Endothelial cell of umbilical vein (primary cell): Measurements from ENCODE around the gene YWHAG. TPM values are rescaled to one million over a fixed set of nuclear protein-coding genes. Genes with fewer than 3 reads are reported as not detected.

ENCODE experiments used
- BruUV-seq: library from RNA; stranded (reverse); fragments of 400-500 nt; replicated peaks from 2 replicates; lab custom pipeline; 2021; lab: Mats Ljungman, UMichigan
- CTCF ChIA-PET: fragments of 300-600, 350-600 bp; sonication (Branson Sonifier 250); formaldehyde crosslinking; loops from one replicate; lab custom pipeline; 2021; ENCODE audit warnings: antibody characterized with exemption, inconsistent platforms; lab: Charles Lee
- POLR2A ChIA-PET: fragments of 300-600, 350-600 bp; sonication (Branson Sonifier 250); formaldehyde crosslinking; loops from one replicate; lab custom pipeline; 2021; ENCODE audit warnings: antibody characterized with exemption, inconsistent platforms; lab: Charles Lee
- DNase-seq: peaks from one replicate; pipeline ENCODE4 v3.0.0-alpha.2; 2011; ENCODE audit warnings: low read depth, low spot score
- FAIRE-seq: peaks from 2 replicates; lab custom pipeline; 2011; peaks lifted over from hg19 to GRCh38; lab: Jason Lieb, UNC
- H2AFZ ChIP-seq: 2 replicates; pipeline ENCODE4 v1.6.0; 2012; ENCODE audit warnings: low read depth, low read length, control low read depth, inconsistent platforms
- H3K27ac ChIP-seq: 2 replicates; pipeline ENCODE4 v1.5.1; 2011; ENCODE audit warnings: low read depth, mild to moderate bottlenecking, control low read depth, low read length, moderate library complexity; ENCODE audit not compliant: insufficient read depth
- H3K27me3 ChIP-seq, 2 experiments: 2 replicates each; pipeline versions ENCODE4 v1.6.0 to v1.6.1; 2011; ENCODE audit warnings: low read length in 2 of 2, mixed read lengths in 1 of 2; ENCODE audit not compliant: control insufficient read depth in 2 of 2, insufficient read depth in 2 of 2
- H3K36me3 ChIP-seq, 2 experiments: 2 replicates in 1 of 2; 3 replicates in 1 of 2; pipeline ENCODE4 v1.5.1; 2011; ENCODE audit warnings: low read length in 2 of 2, mild to moderate bottlenecking in 1 of 2, moderate library complexity in 1 of 2; ENCODE audit not compliant: control insufficient read depth in 2 of 2, insufficient read depth in 2 of 2; ENCODE audit errors: extremely low read depth in 1 of 2
- H3K4me1 ChIP-seq: 3 replicates; pipeline ENCODE4 v1.5.1; 2011; ENCODE audit warnings: mild to moderate bottlenecking, low read length; ENCODE audit not compliant: control insufficient read depth, insufficient read depth; ENCODE audit errors: extremely low read depth
- H3K4me2 ChIP-seq: 2 replicates; pipeline ENCODE4 v1.6.1; 2011; ENCODE audit warnings: low read length, control low read depth, mixed read lengths; ENCODE audit not compliant: insufficient read depth
- H3K4me3 ChIP-seq, 3 experiments: fragments of 200-600 bp in 1 of 3; sonication (generic), shearing (Covaris generic) in 1 of 3; replicated peaks in 1 of 3; 2 replicates each; pipeline ENCODE4 v1.5.1; 2011 to 2016; ENCODE audit warnings: control low read depth in 3 of 3, low read length in 3 of 3, mild to moderate bottlenecking in 2 of 3, inconsistent platforms in 1 of 3, low read depth in 1 of 3, moderate library complexity in 1 of 3; ENCODE audit not compliant: insufficient read depth in 1 of 3
- H3K79me2 ChIP-seq: 2 replicates; pipeline ENCODE4 v1.6.0; 2012; ENCODE audit warnings: low read length, inconsistent platforms; ENCODE audit not compliant: control insufficient read depth, insufficient read depth
- H3K9ac ChIP-seq: replicated peaks from 2 replicates; pipeline ENCODE3; 2011; ENCODE audit warnings: low read length, control low read depth; ENCODE audit not compliant: insufficient read depth; ENCODE audit errors: extremely low read depth
- H3K9me1 ChIP-seq: replicated peaks from 3 replicates; pipeline ENCODE4 v1.6.0; 2011; ENCODE audit warnings: mild to moderate bottlenecking, low read length; ENCODE audit not compliant: control insufficient read depth, insufficient read depth; ENCODE audit errors: extremely low read depth
- H3K9me3 ChIP-seq: replicated peaks from 2 replicates; pipeline ENCODE4 v1.5.1; 2012; ENCODE audit warnings: low read length, inconsistent platforms; ENCODE audit not compliant: control insufficient read depth, insufficient read depth
- H4K20me1 ChIP-seq: replicated peaks from 2 replicates; pipeline ENCODE3; 2011; ENCODE audit warnings: mild to moderate bottlenecking, low read length; ENCODE audit not compliant: control insufficient read depth, insufficient read depth; ENCODE audit errors: extremely low read depth
- EZH2 ChIP-seq: IDR thresholded peaks from 2 replicates; pipeline ENCODE4 v1.6.1; 2012; ENCODE audit warnings: borderline replicate concordance, low read depth, mild to moderate bottlenecking, moderate library complexity, low read length, inconsistent platforms; ENCODE audit not compliant: severe bottlenecking
- FOS ChIP-seq: IDR thresholded peaks from 2 replicates; pipeline ENCODE4 v1.6.1; 2011; ENCODE audit warnings: mild to moderate bottlenecking, low read length, moderate library complexity, borderline replicate concordance; ENCODE audit not compliant: insufficient read depth
- GATA2 ChIP-seq: IDR thresholded peaks from 2 replicates; pipeline ENCODE4 v1.7.0; 2011; ENCODE audit warnings: low read depth, mild to moderate bottlenecking, moderate library complexity, mixed read lengths, low read length; ENCODE audit not compliant: insufficient read length, insufficient read depth
- JUN ChIP-seq: IDR thresholded peaks from 2 replicates; pipeline ENCODE4 v1.6.1; 2011; ENCODE audit warnings: borderline replicate concordance, low read depth; ENCODE audit not compliant: insufficient read length, insufficient read depth
- MYC ChIP-seq: IDR thresholded peaks from one replicate; pipeline ENCODE4 v1.6.1; 2011; ENCODE audit warnings: mild to moderate bottlenecking, low read depth, low read length
- POLR2A ChIP-seq: IDR thresholded peaks from 2 replicates; pipeline ENCODE4 v1.6.1; 2012; ENCODE audit warnings: low read depth, mild to moderate bottlenecking, control low read depth, low read length
- POLR2AphosphoS5 ChIP-seq: IDR thresholded peaks from 2 replicates; pipeline ENCODE4 v1.6.1; 2012; ENCODE audit warnings: low read depth, mild to moderate bottlenecking, control low read depth, low read length, moderate library complexity; ENCODE audit not compliant: insufficient read depth
- dilution Hi-C: fragments of 300-500 bp; cut with MboI; formaldehyde crosslinking; loops from one replicate; pipeline ENCODE4 v1.15.0; 2019; ENCODE audit warnings: low sequenced_read_pairs; ENCODE audit not compliant: extremely low pct_ligation_motif_present
- intact Hi-C: fragments of 100-400 bp; cut with micrococcal nuclease; formaldehyde crosslinking; loops from one replicate; pipeline ENCODE4 v1.10.0; 2022
- polyA plus RNA-seq, 4 experiments: library from polyadenylated mRNA; depleted of rRNA in 3 of 4; stranded (reverse) in 3 of 4; unstranded in 1 of 4; fragments of >200 nt; gene quantifications; 2 replicates each; pipeline versions ENCODE4 v1.2.1 to v1.2.3, GENCODE V29; 2011 to 2012; ENCODE audit warnings: missing spikeins in 1 of 4
- total RNA-seq: library from RNA; stranded (reverse); gene quantifications from 2 replicates; pipeline ENCODE4 v1.2.3, GENCODE V29; 2021
- TF ChIP-seq, protein P1 (sequence below), 2 donors: IDR thresholded peaks; 1 replicate in 1 of 2; 2 replicates in 1 of 2; pipeline ENCODE4 v1.5.1; 2011; ENCODE audit warnings: low read length in 2 of 2, mild to moderate bottlenecking in 2 of 2, moderate library complexity in 2 of 2, control low read depth in 1 of 2, inconsistent platforms in 1 of 2, low read depth in 1 of 2; ENCODE audit not compliant: insufficient read depth in 1 of 2; ENCODE audit errors: extremely low read depth in 1 of 2
- TF ChIP-seq, protein P2 (sequence below): IDR thresholded peaks from 2 replicates; pipeline ENCODE4 v1.6.1; 2011; ENCODE audit not compliant: insufficient read depth, insufficient read length

YWHAG gene
- total and polyA plus RNA-seq, 2 donors (not counting 3 experiments of a cell fraction or from before 2014, with no cell fraction given): 55.6 to 205 TPM

DNA sequence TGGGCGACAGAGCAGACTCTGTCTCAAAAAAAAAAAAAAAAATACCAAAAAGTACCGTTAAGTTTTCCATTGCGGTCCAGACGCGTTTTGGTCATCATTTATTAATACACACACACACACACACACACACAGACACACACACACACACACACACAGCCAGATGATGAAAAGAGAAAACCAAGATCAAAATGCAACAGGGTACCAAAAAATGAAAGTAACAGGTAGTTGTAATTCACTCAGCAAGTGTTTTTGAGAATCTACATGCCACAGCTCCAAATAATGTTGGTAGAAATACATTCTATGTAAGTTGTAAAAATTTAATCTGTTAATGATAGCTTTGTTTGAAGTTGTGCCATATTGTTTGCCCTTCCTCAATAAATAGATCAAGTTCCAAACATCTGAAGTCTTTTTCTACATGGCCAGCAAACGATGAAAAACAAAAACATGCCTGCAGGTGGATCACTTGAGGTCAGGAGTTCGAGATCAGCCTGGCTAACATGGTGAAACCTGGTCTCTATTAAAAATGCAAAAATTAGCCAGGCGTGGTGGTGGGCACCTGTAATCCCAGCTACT lies 9.4 kb downstream of the YWHAG start:
- TF ChIP-seq GATA2 (no peak), JUN (no peak), MYC (no peak), POLR2AphosphoS5 (no peak), EZH2 (no peak), FOS (no peak), POLR2A (no peak)
- TF ChIP-seq, protein P1, sequence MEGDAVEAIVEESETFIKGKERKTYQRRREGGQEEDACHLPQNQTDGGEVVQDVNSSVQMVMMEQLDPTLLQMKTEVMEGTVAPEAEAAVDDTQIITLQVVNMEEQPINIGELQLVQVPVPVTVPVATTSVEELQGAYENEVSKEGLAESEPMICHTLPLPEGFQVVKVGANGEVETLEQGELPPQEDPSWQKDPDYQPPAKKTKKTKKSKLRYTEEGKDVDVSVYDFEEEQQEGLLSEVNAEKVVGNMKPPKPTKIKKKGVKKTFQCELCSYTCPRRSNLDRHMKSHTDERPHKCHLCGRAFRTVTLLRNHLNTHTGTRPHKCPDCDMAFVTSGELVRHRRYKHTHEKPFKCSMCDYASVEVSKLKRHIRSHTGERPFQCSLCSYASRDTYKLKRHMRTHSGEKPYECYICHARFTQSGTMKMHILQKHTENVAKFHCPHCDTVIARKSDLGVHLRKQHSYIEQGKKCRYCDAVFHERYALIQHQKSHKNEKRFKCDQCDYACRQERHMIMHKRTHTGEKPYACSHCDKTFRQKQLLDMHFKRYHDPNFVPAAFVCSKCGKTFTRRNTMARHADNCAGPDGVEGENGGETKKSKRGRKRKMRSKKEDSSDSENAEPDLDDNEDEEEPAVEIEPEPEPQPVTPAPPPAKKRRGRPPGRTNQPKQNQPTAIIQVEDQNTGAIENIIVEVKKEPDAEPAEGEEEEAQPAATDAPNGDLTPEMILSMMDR (IDR thresholded peaks at IDR 0.05; ENCODE audit: extremely low read depth in 1 of 2, insufficient read depth in 1 of 2, low read depth in 1 of 2, low read length in 2 of 2): no peak
- TF ChIP-seq, protein P2, sequence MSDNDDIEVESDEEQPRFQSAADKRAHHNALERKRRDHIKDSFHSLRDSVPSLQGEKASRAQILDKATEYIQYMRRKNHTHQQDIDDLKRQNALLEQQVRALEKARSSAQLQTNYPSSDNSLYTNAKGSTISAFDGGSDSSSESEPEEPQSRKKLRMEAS: no peak
- DNase-seq: no peak

More for the DNA sequence above, 9.4 kb downstream of the YWHAG start:
- Histone ChIP-seq H3K4me1 (peaks cover 28% of the 10 kb centered on the region), H3K27ac (no peak overlapping the region), H4K20me1 (peaks cover 20% of the 10 kb centered on the region), H3K4me3 (no peak overlapping the region), H3K4me2 (no peak overlapping the region), H3K79me2 (peaks cover 100% of the 10 kb centered on the region), H2AFZ (no peak overlapping the region), H3K27me3 (no peaks in the 10 kb centered on the region), H3K9me1 (no peaks in the 10 kb centered on the region), H3K36me3 (peaks cover 17 to 19% of the 10 kb centered on the region in 2 experiments), H3K9ac (no peak overlapping the region), H3K9me3 (no peaks in the 10 kb centered on the region)
- ChIA-PET CTCF (no interaction called here), POLR2A (interaction anchor here (1.1 kb wide), 1 partner anchor 55 kb away, joined by 3 read pairs; no protein-coding TSS in a partner anchor)
- intact Hi-C loops (no loop called here), dilution Hi-C loops (no loop called here)
- no peak for FAIRE-seq
- BruUV-seq: no TSS peak
